Measurements from ENCODE around the gene ECI1.
A peak's percentile ranks its signal among the peaks of the same experiment; 100 is the strongest.

The ECI1 gene

DNA sequence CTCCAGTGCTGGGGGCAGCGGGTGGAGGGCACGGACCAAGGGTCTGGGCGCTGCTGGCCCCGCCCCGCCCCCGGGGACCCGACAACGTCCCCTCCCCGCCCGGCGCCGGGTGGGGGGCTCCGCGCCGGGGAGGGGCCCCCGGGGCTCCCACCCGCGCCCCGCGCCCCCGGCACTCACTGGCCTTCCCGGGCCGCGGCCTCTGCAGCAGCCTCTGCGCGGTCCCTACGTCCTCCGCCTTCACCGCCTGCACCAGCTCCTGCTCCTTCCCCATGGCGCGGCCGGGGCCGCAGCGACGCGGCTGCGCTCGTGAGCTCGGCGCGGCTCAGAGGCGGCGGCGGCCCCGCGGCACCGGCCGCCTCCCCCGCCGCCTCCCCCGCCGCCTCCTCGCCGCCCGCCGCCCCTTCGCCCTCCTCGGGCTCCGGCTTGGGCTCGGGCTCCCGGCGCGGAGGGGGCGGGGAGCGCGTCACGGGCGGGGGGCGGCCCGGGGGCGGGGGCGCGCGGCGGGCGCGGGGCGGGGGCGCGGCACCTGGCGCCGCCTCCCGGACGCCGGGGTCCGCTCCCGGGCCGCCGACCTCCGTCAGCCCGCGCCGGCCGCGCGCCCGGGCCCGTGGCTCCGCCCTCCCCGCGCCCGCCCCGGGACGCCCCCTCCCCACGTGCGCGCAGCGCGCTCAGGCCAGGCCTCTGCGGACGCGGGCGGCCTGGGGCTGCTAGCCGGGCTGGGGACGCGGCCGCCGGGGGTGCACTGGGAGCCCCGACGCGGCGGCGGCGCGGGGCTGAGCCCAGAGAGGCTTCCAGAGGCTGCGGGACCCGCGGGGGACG, 55.0 kb downstream of the ECI1 start, which contains the start of gene CASKIN1:
CASKIN1 (minus strand) TSS at position 444 of the 819 bp plus-strand sequence; CDS start at position 271, 173 bp downstream.
- TF ChIP-seq MAX (IDR thresholded peaks at IDR 0.05) (0 out of 2 replicates have a peak, but pooled peaks have one; percentile 29), YY1 (IDR thresholded peaks at IDR 0.05; ENCODE audit: low read depth) (no peak)

DNA sequence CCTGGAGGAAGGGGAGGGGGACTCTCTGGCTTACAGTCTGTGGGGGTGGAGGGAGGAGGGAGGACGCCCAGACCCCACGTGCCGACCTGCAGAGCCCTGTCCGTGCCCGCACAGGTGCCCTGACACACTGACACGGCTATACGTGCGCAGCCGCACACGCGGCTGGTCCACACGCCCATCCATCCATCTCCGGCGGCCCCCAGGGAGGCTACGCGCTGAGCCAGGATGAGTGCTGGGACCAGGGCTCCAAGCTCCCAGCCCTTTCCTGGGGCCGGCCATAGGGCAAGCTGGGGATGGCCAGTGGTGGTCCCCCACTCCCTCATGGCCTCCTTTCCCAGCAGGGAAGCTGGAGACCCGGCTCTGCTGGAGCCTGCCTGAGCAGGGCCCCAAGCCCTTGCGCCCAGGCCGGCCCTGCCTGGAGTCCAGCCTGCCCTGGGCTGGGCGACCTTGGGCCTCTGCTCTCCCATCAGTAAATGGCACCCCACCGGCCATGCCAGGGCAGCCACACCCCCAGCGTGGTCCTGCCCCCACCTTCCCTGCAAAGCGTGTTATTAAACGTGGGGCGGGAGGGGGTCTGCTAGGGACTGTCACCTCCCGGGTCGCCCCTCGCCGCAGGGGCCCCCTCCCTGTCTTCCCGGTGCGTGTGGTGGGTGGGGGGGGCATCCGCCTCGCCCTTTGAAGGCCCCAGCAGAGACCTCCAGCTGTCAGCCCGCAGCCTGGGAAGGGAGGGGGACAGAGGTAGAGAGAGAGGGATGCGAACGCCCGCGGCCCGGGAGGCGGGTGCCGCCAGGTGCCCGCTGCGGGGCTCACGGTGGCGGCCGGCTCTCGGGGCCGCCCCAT, 55.8 kb downstream of the ECI1 start:
- TF ChIP-seq TEAD4 (IDR thresholded peaks at IDR 0.05) (no peak), RAD21 (IDR thresholded peaks at IDR 0.05; ENCODE audit: low read depth) (no peak), NFIC (IDR thresholded peaks at IDR 0.05) (no peak), ZBTB7A (IDR thresholded peaks at IDR 0.05; ENCODE audit: low read depth) (no peak)

GRCh38 chr16:2194852-2195321, 56.5 kb downstream of the ECI1 start:
- TF ChIP-seq NFIC (IDR thresholded peaks at IDR 0.05), result no peak
- peak; percentile 79 for TF ChIP-seq RAD21 (IDR thresholded peaks at IDR 0.05; ENCODE audit: low read depth)
- 0 out of 2 replicates have a peak, but pooled peaks have one; percentile 9 for TF ChIP-seq MAX (IDR thresholded peaks at IDR 0.05)

DNA sequence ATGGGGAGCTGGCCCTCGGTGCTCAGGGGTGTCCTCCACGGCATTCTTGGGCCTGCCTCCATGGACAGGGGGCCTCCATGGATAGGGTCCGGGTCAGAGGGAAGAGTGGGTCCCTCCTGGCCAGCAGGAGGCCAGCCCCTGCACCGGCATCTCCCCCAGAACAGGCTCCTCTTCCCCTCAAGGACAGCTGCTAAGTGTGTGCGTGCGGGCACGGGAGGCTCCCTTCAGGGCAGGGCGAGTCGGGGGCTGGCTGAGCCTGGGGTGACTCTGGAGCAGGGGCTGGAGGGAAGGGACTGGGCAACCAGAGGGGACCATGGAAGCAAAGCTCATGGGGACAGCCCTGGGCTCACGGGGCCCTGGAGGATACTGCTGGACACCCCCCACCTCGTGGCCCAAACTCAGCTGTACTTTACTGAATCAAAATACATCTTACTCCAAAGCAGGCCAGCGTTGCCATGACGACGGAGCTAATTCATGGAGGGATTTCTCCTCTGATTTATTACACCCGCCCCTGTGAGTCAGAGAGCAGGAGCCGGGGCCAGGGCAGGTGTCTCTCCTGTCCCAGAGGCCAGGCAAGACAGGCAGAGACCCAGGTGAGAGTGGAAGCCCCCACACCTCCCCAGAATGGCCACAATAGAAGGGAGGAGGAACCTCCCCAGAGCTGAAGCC, 57.1 kb downstream of the ECI1 start:
- TF ChIP-seq FOXM1 (IDR thresholded peaks at IDR 0.05; ENCODE audit: borderline replicate concordance, low read depth) (no peak), TCF12 (IDR thresholded peaks at IDR 0.05; ENCODE audit: low read depth) (no peak), ZBTB7A (IDR thresholded peaks at IDR 0.05; ENCODE audit: low read depth) (no peak), TAF1 (IDR thresholded peaks at IDR 0.05; ENCODE audit: low read depth) (no peak), NFIC (IDR thresholded peaks at IDR 0.05) (no peak), RAD21 (IDR thresholded peaks at IDR 0.05; ENCODE audit: low read depth) (no peak), CEBPB (IDR thresholded peaks at IDR 0.05) (no peak), MAX (IDR thresholded peaks at IDR 0.05) (no peak), USF1 (IDR thresholded peaks at IDR 0.05) (no peak), EP300 (IDR thresholded peaks at IDR 0.05; ENCODE audit: borderline replicate concordance) (no peak), EGR1 (IDR thresholded peaks at IDR 0.05) (no peak), TEAD4 (IDR thresholded peaks at IDR 0.05) (no peak), YY1 (IDR thresholded peaks at IDR 0.05; ENCODE audit: low read depth) (no peak), CREB1 (IDR thresholded peaks at IDR 0.05; ENCODE audit: low read depth) (no peak)
- TF ChIP-seq, protein P1, sequence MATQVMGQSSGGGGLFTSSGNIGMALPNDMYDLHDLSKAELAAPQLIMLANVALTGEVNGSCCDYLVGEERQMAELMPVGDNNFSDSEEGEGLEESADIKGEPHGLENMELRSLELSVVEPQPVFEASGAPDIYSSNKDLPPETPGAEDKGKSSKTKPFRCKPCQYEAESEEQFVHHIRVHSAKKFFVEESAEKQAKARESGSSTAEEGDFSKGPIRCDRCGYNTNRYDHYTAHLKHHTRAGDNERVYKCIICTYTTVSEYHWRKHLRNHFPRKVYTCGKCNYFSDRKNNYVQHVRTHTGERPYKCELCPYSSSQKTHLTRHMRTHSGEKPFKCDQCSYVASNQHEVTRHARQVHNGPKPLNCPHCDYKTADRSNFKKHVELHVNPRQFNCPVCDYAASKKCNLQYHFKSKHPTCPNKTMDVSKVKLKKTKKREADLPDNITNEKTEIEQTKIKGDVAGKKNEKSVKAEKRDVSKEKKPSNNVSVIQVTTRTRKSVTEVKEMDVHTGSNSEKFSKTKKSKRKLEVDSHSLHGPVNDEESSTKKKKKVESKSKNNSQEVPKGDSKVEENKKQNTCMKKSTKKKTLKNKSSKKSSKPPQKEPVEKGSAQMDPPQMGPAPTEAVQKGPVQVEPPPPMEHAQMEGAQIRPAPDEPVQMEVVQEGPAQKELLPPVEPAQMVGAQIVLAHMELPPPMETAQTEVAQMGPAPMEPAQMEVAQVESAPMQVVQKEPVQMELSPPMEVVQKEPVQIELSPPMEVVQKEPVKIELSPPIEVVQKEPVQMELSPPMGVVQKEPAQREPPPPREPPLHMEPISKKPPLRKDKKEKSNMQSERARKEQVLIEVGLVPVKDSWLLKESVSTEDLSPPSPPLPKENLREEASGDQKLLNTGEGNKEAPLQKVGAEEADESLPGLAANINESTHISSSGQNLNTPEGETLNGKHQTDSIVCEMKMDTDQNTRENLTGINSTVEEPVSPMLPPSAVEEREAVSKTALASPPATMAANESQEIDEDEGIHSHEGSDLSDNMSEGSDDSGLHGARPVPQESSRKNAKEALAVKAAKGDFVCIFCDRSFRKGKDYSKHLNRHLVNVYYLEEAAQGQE (IDR thresholded peaks at IDR 0.05; ENCODE audit: low read depth), result no peak

DNA sequence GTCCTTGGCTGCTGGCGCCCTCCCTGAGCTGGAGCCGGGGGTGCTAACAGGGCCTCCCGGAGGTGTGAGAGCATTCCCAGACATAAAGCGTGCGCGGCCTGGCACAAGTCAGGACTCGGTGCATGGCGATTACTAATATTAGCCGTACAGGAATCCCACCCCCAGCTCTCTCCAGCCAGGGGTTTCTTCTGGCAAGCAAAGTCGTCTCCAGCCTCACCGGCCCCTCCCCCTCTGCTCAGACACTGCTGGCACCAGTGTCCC, 60.0 kb downstream of the ECI1 start:
- no peak for TF ChIP-seq ZBTB7A (IDR thresholded peaks at IDR 0.05; ENCODE audit: low read depth)
- no peak for TF ChIP-seq MAX (IDR thresholded peaks at IDR 0.05)
- TF ChIP-seq EGR1 (IDR thresholded peaks at IDR 0.05), result no peak
- no peak for TF ChIP-seq CEBPB (IDR thresholded peaks at IDR 0.05)
- TF ChIP-seq CREB1 (IDR thresholded peaks at IDR 0.05; ENCODE audit: low read depth), result no peak
- no peak for TF ChIP-seq NFIC (IDR thresholded peaks at IDR 0.05)
- TF ChIP-seq RAD21 (IDR thresholded peaks at IDR 0.05; ENCODE audit: low read depth), result no peak
- no peak for TF ChIP-seq FOXM1 (IDR thresholded peaks at IDR 0.05; ENCODE audit: borderline replicate concordance, low read depth)
- TF ChIP-seq USF1 (IDR thresholded peaks at IDR 0.05), result no peak
- no peak for TF ChIP-seq EP300 (IDR thresholded peaks at IDR 0.05; ENCODE audit: borderline replicate concordance)
- TF ChIP-seq TAF1 (IDR thresholded peaks at IDR 0.05; ENCODE audit: low read depth), result no peak
- TF ChIP-seq TEAD4 (IDR thresholded peaks at IDR 0.05), result no peak
- no peak for TF ChIP-seq TCF12 (IDR thresholded peaks at IDR 0.05; ENCODE audit: low read depth)
- TF ChIP-seq YY1 (IDR thresholded peaks at IDR 0.05; ENCODE audit: low read depth), result no peak
- TF ChIP-seq, protein P1 (IDR thresholded peaks at IDR 0.05; ENCODE audit: low read depth), result no peak
